Aorta (tissue), 5 donors: ENCODE measurements around the gene PBX3. TPM values are rescaled to one million over a fixed set of nuclear protein-coding genes. Genes with fewer than 3 reads are reported as not detected.

Experiments
- ATAC-seq: fragments of 200-7000 bp; cut with Tn5 transposase; one replicate; pipeline ENCODE4 v1.9.1; 2022; ENCODE audit warnings: moderate library complexity; ENCODE audit not compliant: low FRiP score
- DNase-seq, 2 donors: peaks; one replicate each; pipeline ENCODE4 v3.0.0-alpha.2; 2020
- H3K27ac ChIP-seq, 2 donors: one replicate each; pipeline ENCODE4 v1.5.1; 2013; ENCODE audit warnings: low read length in 2 of 2, mild to moderate bottlenecking in 2 of 2, moderate library complexity in 2 of 2, control low read depth in 1 of 2, inconsistent platforms in 1 of 2, low read depth in 1 of 2
- H3K27me3 ChIP-seq, 2 donors: one replicate each; pipeline ENCODE4 v1.6.1; 2013; ENCODE audit warnings: control low read depth in 1 of 2, low read length in 1 of 2, mild to moderate bottlenecking in 1 of 2, moderate library complexity in 1 of 2; ENCODE audit not compliant: insufficient read depth in 2 of 2, control insufficient read depth in 1 of 2
- H3K36me3 ChIP-seq, 2 donors: one replicate each; pipeline ENCODE4 v1.6.1; 2013; ENCODE audit warnings: control low read depth in 1 of 2, low read length in 1 of 2, mild to moderate bottlenecking in 1 of 2; ENCODE audit not compliant: insufficient read depth in 2 of 2, control insufficient read depth in 1 of 2
- H3K4me1 ChIP-seq, 2 donors: one replicate each; pipeline ENCODE4 v1.6.1; 2013; ENCODE audit warnings: low read length in 2 of 2, control low read depth in 1 of 2, mild to moderate bottlenecking in 1 of 2, moderate library complexity in 1 of 2; ENCODE audit not compliant: insufficient read depth in 2 of 2, control insufficient read depth in 1 of 2
- H3K4me3 ChIP-seq, 2 donors: one replicate each; pipeline ENCODE4 v1.5.1; 2013; ENCODE audit warnings: low read length in 2 of 2, control low read depth in 1 of 2, mild to moderate bottlenecking in 1 of 2
- H3K9me3 ChIP-seq: one replicate; pipeline ENCODE4 v1.6.1; 2013; ENCODE audit warnings: mild to moderate bottlenecking, low read length; ENCODE audit not compliant: control insufficient read depth
- WGBS, 2 donors: extraction: QIAGEN DNeasy Blood & Tissue Kit; methylation state at CpG; one replicate each; pipeline ENCODE4 v1.1.7; 2013; 5-methylcytosine and 5-hydroxymethylcytosine counted together
- intact Hi-C, 2 donors: fragments of 100-400 bp; cut with DNase I; formaldehyde crosslinking; loops; one replicate each; pipeline versions ENCODE4 v1.14.2 to v1.15.0; 2022
- polyA plus RNA-seq, 2 donors: library from polyadenylated mRNA; stranded (reverse); fragments of 200-250 nt; gene quantifications; one replicate each; pipeline ENCODE4 v1.2.3, GENCODE V29; 2013
- total RNA-seq, 2 donors: library from RNA; stranded (reverse); fragmentation: NEBNext Ultra II Directional; extraction: Animal tissue kit (Norgen Biotek cat#: 25700); gene quantifications; one replicate each; pipeline ENCODE4 v1.2.1, GENCODE V29; 2021
- donor health status: healthy with polysubstance abuse.
- donor health status: Bipolar disorder and iron deficiency.
- donor health status: DM: no; HTN: no; CAD: no.
- donor health status: DM: no; HTN: no; CAD: no.
- donor health status: DM: yes; HTN: yes; CAD: no.

PBX3 gene
- total and polyA plus RNA-seq, 4 donors, result 10.3 to 44.7 (median 18.8) TPM

GRCh38 chr9:125963932-125964331, 216.8 kb downstream of the PBX3 start:
- ATAC-seq (no peak), DNase-seq (no peak)
- Histone ChIP-seq H3K27ac (no peak overlapping the region), H3K9me3 (peaks cover 1% of the 10 kb centered on the region), H3K4me1 (no peaks in the 10 kb centered on the region), H3K27me3 (no peaks in the 10 kb centered on the region), H3K4me3 (no peak overlapping the region), H3K36me3 (peaks cover 3 to 4% of the 10 kb centered on the region in 2 donors)
- 90 to 93% methylated on average over 2 of the region's 2 CpGs for WGBS, 2 donors
- intact Hi-C loops, result no loop called here

- ATAC-seq, result no peak
- Histone ChIP-seq H3K27me3 (no peaks in the 10 kb centered on the region), H3K9me3 (no peaks in the 10 kb centered on the region), H3K36me3 (peaks cover 3 to 4% of the 10 kb centered on the region in 2 donors), H3K27ac (no peak overlapping the region), H3K4me3 (no peak overlapping the region), H3K4me1 (no peaks in the 10 kb centered on the region)
- intact Hi-C loops, result no loop called here
- DNase-seq, result no peak
- WGBS, 2 donors, result 94 to 96% methylated on average over 6 of the region's 6 CpGs
Observed at GRCh38 chr9:125964702-125965225, 217.6 kb downstream of the PBX3 start.

DNA sequence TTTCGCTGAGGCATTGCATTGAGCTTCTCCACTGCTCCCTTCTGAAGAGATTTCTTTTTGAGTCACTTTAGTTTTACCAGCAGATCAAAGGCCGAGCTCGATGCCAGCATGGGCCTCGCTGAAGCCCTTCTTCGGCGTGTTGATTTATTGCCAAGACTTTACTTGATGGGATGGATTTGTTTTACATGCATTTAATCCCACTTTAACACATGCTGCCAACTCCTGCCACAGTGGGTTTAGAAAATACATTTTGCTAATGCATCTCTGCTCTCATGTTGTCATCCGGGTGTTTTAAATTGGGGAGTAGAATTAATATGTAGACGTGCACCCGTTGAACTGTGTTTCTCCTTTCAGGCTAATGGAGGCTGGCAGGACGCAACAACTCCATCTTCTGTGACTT, 218.3 kb downstream of the PBX3 start:
- Histone ChIP-seq H3K4me3 (no peak overlapping the region), H3K4me1 (no peaks in the 10 kb centered on the region), H3K27ac (no peak overlapping the region), H3K27me3 (no peaks in the 10 kb centered on the region), H3K9me3 (no peaks in the 10 kb centered on the region), H3K36me3 (peaks cover 3 to 4% of the 10 kb centered on the region in 2 donors)
- no peak for DNase-seq
- ATAC-seq, result no peak
- 76 to 82% methylated on average over 10 of the region's 10 CpGs for WGBS, 2 donors
- intact Hi-C loops, result no loop called here

GRCh38 chr9:125966466-125966865, 219.3 kb downstream of the PBX3 start:
- no peaks in the 10 kb centered on the region for H3K27me3 ChIP-seq
- peaks cover 3 to 4% of the 10 kb centered on the region in 2 donors for H3K36me3 ChIP-seq
- H3K4me3 ChIP-seq, result no peak overlapping the region
- DNase-seq (no peak), ATAC-seq (no peak)
- H3K27ac ChIP-seq, result no peak overlapping the region
- WGBS, 2 donors, result 84 to 85% methylated on average over 9 of the region's 9 CpGs
- no peaks in the 10 kb centered on the region for H3K4me1 ChIP-seq
- no peaks in the 10 kb centered on the region for H3K9me3 ChIP-seq
- intact Hi-C loops, result no loop called here

- no peak for DNase-seq
- ATAC-seq, result no peak
- Histone ChIP-seq H3K36me3 (peaks cover 3 to 4% of the 10 kb centered on the region in 2 donors), H3K27ac (no peak overlapping the region), H3K4me1 (no peaks in the 10 kb centered on the region), H3K9me3 (no peaks in the 10 kb centered on the region), H3K4me3 (no peak overlapping the region), H3K27me3 (no peaks in the 10 kb centered on the region)
- 87 to 90% methylated on average over 11 of the region's 11 CpGs for WGBS, 2 donors
- intact Hi-C loops, result no loop called here
Observed at GRCh38 chr9:125966959-125967711, 220.0 kb downstream of the PBX3 start.

- Histone ChIP-seq H3K4me3 (no peak overlapping the region), H3K9me3 (no peaks in the 10 kb centered on the region), H3K36me3 (no peaks in the 10 kb centered on the region), H3K27me3 (no peaks in the 10 kb centered on the region), H3K4me1 (no peaks in the 10 kb centered on the region), H3K27ac (no peak overlapping the region)
- intact Hi-C loops, result no loop called here
- no peak for ATAC-seq
- DNase-seq, result no peak
- 80 to 85% methylated on average over 6 of the region's 6 CpGs for whole genome bisulfite sequencing, 2 donors
Observed at GRCh38 chr9:125968714-125969374, 221.7 kb downstream of the PBX3 start.

GRCh38 chr9:125969462-125969861, 222.3 kb downstream of the PBX3 start:
- H3K36me3 ChIP-seq, result no peaks in the 10 kb centered on the region
- no peak for ATAC-seq
- no peak overlapping the region for H3K27ac ChIP-seq
- 73 to 76% methylated on average over 5 of the region's 5 CpGs for WGBS, 2 donors
- H3K4me3 ChIP-seq, result no peak overlapping the region
- H3K9me3 ChIP-seq, result no peaks in the 10 kb centered on the region
- no peaks in the 10 kb centered on the region for H3K27me3 ChIP-seq
- intact Hi-C loops, result no loop called here
- DNase-seq, result no peak
- H3K4me1 ChIP-seq, result no peaks in the 10 kb centered on the region

DNA sequence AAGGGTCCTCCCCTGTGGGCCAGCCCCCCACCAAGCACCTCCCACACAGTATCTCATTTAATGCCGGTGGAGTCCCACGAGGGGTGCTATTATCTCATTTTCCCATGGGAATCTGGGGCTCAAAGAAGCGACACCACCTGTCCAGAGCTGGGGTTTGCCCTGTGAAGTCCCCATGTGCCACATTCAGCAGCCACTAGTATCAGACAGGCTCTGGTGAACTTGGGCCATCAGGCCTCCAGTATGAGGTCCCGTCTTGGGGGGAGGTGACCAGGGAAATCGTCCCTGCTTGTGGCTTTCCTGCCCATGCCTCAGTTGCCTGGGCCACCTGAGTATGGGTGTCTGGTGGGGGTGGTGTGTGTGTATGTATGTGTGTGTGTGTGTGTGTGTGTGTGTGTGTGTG, 222.7 kb downstream of the PBX3 start:
- no peak for ATAC-seq
- H3K4me3 ChIP-seq, result no peak overlapping the region
- intact Hi-C loops, result no loop called here
- H3K36me3 ChIP-seq, result no peaks in the 10 kb centered on the region
- no peak for DNase-seq
- peaks cover 2% of the 10 kb centered on the region for H3K9me3 ChIP-seq
- H3K27ac ChIP-seq, result no peak overlapping the region
- H3K27me3 ChIP-seq, result no peaks in the 10 kb centered on the region
- no peaks in the 10 kb centered on the region for H3K4me1 ChIP-seq
- 68 to 79% methylated on average over 5 of the region's 5 CpGs for WGBS, 2 donors

GRCh38 chr9:125970340-125970739, 223.2 kb downstream of the PBX3 start:
- peaks cover 2% of the 10 kb centered on the region for H3K9me3 ChIP-seq
- H3K36me3 ChIP-seq, result no peaks in the 10 kb centered on the region
- intact Hi-C loops, result no loop called here
- no peak overlapping the region for H3K27ac ChIP-seq
- no peaks in the 10 kb centered on the region for H3K27me3 ChIP-seq
- no peak for ATAC-seq
- no peaks in the 10 kb centered on the region for H3K4me1 ChIP-seq
- DNase-seq, result no peak
- no peak overlapping the region for H3K4me3 ChIP-seq
- 75 to 82% methylated on average over 5 of the region's 5 CpGs for WGBS, 2 donors
